Uterus (tissue), 4 donors: ENCODE data around the gene TMEM178B. TPM values are rescaled to one million over a fixed set of nuclear protein-coding genes. Genes with fewer than 3 reads are reported as not detected.

Source experiments
- DNase-seq, 2 donors: peaks; one replicate each; pipeline ENCODE4 v3.0.0-alpha.2; 2019 to 2020
- H3K27ac ChIP-seq, 2 donors: fragments of 200-600 bp; sonication (generic); 1 replicate in 1 of 2; 2 replicates in 1 of 2; pipeline ENCODE4 v1.5.1; 2016 to 2018
- H3K27me3 ChIP-seq, 2 donors: fragments of 200-600 bp; sonication (generic); one replicate each; pipeline ENCODE4 v1.5.1; 2018 to 2019; ENCODE audit warnings: control low read depth in 1 of 2
- H3K36me3 ChIP-seq, 2 donors: fragments of 200-600 bp; sonication (generic); one replicate each; pipeline ENCODE4 v1.5.1; 2019; ENCODE audit warnings: control low read depth in 1 of 2
- H3K4me1 ChIP-seq, 2 donors: fragments of 200-600 bp; sonication (generic); one replicate each; pipeline ENCODE4 v1.5.1; 2018 to 2019; ENCODE audit warnings: control low read depth in 1 of 2
- H3K4me3 ChIP-seq, 2 donors: fragments of 200-600 bp; sonication (generic); 1 replicate in 1 of 2; 2 replicates in 1 of 2; pipeline ENCODE4 v1.5.1; 2018 to 2019; ENCODE audit warnings: mild to moderate bottlenecking in 1 of 2
- H3K9me3 ChIP-seq, 2 donors: fragments of 200-600 bp; sonication (generic); one replicate each; pipeline ENCODE4 v1.5.1; 2019; ENCODE audit warnings: control low read depth in 1 of 2
- POLR2A ChIP-seq, 2 donors: fragments of 450-650 bp; IDR thresholded peaks; one replicate each; pipeline ENCODE4 v1.6.1; 2016; ENCODE audit warnings: antibody characterized with exemption in 2 of 2, mild to moderate bottlenecking in 1 of 2, moderate library complexity in 1 of 2
- intact Hi-C: fragments of 100-400 bp; cut with DNase I; formaldehyde crosslinking; loops from one replicate; pipeline ENCODE4 v1.15.1; 2023; ENCODE audit warnings: low total_unique reads
- total RNA-seq, 4 donors: library from RNA; depleted of rRNA in 3 of 4; stranded (reverse); fragments of >200 nt in 3 of 4; gene quantifications; one replicate each; pipeline versions ENCODE4 v1.1.0 to v1.2.4, GENCODE V29; 2014 to 2023
- TF ChIP-seq, protein P1 (sequence below), 4 experiments: fragments of 200-600 bp in 2 of 4; fragments of 450-650 bp in 2 of 4; sonication (generic) in 2 of 4; IDR thresholded peaks; one replicate each; pipeline ENCODE4 v1.5.1; 2016 to 2019; ENCODE audit warnings: antibody characterized with exemption in 4 of 4, mild to moderate bottlenecking in 2 of 4, moderate library complexity in 1 of 4
- donor health status: DM: yes; HTN: yes; CAD: no.

Gene TMEM178B
- total RNA-seq, 4 donors from 2014 or later: 0.76 to 3.0 TPM; not detected in 2

DNA sequence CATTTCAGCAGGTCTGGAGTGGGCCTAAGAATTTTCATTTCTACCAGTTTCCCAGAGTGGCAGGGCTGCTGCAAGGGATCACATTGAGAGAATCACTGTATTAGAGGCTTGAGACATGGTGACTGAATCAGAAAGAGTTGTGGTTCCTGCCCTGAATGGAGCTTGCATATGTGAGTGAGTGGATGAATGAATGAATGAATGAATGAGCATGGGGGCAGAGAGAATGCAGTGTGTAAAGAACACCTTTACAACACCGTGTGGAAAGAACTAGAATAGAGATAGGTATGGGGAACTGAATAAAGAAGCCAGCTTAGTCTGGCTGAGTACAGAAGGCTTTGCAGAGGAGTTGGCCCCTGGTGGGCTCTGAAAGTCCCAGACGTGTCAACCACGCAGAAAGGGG, 334.6 kb downstream of the TMEM178B start:
- DNase-seq: no peak

GRCh38 chr7:141409219-141409618, 335.4 kb downstream of the TMEM178B start:
- no peaks in the 10 kb centered on the region for H3K9me3 ChIP-seq
- no peak for DNase-seq
- TF ChIP-seq POLR2A (IDR thresholded peaks at IDR 0.05): no peak
- TF ChIP-seq, protein P1, sequence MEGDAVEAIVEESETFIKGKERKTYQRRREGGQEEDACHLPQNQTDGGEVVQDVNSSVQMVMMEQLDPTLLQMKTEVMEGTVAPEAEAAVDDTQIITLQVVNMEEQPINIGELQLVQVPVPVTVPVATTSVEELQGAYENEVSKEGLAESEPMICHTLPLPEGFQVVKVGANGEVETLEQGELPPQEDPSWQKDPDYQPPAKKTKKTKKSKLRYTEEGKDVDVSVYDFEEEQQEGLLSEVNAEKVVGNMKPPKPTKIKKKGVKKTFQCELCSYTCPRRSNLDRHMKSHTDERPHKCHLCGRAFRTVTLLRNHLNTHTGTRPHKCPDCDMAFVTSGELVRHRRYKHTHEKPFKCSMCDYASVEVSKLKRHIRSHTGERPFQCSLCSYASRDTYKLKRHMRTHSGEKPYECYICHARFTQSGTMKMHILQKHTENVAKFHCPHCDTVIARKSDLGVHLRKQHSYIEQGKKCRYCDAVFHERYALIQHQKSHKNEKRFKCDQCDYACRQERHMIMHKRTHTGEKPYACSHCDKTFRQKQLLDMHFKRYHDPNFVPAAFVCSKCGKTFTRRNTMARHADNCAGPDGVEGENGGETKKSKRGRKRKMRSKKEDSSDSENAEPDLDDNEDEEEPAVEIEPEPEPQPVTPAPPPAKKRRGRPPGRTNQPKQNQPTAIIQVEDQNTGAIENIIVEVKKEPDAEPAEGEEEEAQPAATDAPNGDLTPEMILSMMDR (IDR thresholded peaks at IDR 0.05): no peak
- intact Hi-C loops: no loop called here
- no peaks in the 10 kb centered on the region for H3K4me1 ChIP-seq
- H3K36me3 ChIP-seq: no peaks in the 10 kb centered on the region
- no peaks in the 10 kb centered on the region for H3K27me3 ChIP-seq
- no peak overlapping the region for H3K4me3 ChIP-seq
- no peak overlapping the region for H3K27ac ChIP-seq

More for the DNA sequence above, 334.6 kb downstream of the TMEM178B start:
- Histone ChIP-seq H3K4me1 (no peaks in the 10 kb centered on the region), H3K27me3 (no peaks in the 10 kb centered on the region), H3K4me3 (no peak overlapping the region), H3K36me3 (no peaks in the 10 kb centered on the region), H3K9me3 (no peaks in the 10 kb centered on the region), H3K27ac (no peak overlapping the region)
- no peak for TF ChIP-seq POLR2A (IDR thresholded peaks at IDR 0.05)
- TF ChIP-seq, protein P1 (IDR thresholded peaks at IDR 0.05): no peak
- intact Hi-C loops: no loop called here

- no peak overlapping the region for H3K4me3 ChIP-seq
- no peaks in the 10 kb centered on the region for H3K4me1 ChIP-seq
- no peaks in the 10 kb centered on the region for H3K9me3 ChIP-seq
- no peak overlapping the region for H3K27ac ChIP-seq
- H3K27me3 ChIP-seq: no peaks in the 10 kb centered on the region
- TF ChIP-seq POLR2A (IDR thresholded peaks at IDR 0.05): no peak
- TF ChIP-seq, protein P1 (IDR thresholded peaks at IDR 0.05): no peak
- H3K36me3 ChIP-seq: no peaks in the 10 kb centered on the region
- intact Hi-C loops: no loop called here
- DNase-seq: no peak
These were observed 336.0 kb downstream of the TMEM178B start for GRCh38 chr7:141409801-141410329.

- no peaks in the 10 kb centered on the region for H3K4me1 ChIP-seq
- no peaks in the 10 kb centered on the region for H3K36me3 ChIP-seq
- DNase-seq: no peak
- H3K27me3 ChIP-seq: no peaks in the 10 kb centered on the region
- H3K27ac ChIP-seq: no peak overlapping the region
- TF ChIP-seq, protein P1 (IDR thresholded peaks at IDR 0.05): no peak
- TF ChIP-seq POLR2A (IDR thresholded peaks at IDR 0.05): no peak
- no peaks in the 10 kb centered on the region for H3K9me3 ChIP-seq
- H3K4me3 ChIP-seq: no peak overlapping the region
- intact Hi-C loops: no loop called here
These were observed 336.6 kb downstream of the TMEM178B start for GRCh38 chr7:141410353-141411000.

- TF ChIP-seq POLR2A (IDR thresholded peaks at IDR 0.05): no peak
- TF ChIP-seq, protein P1 (IDR thresholded peaks at IDR 0.05): no peak
- no peaks in the 10 kb centered on the region for H3K4me1 ChIP-seq
- no peaks in the 10 kb centered on the region for H3K36me3 ChIP-seq
- no peak for DNase-seq
- intact Hi-C loops: no loop called here
- no peaks in the 10 kb centered on the region for H3K27me3 ChIP-seq
- H3K27ac ChIP-seq: no peak overlapping the region
- H3K9me3 ChIP-seq: no peaks in the 10 kb centered on the region
- no peak overlapping the region for H3K4me3 ChIP-seq
These were observed 337.3 kb downstream of the TMEM178B start for GRCh38 chr7:141411133-141411532.
